ENCODE results near the gene LRRC75A. TPM values are rescaled to one million over a fixed set of nuclear protein-coding genes. Genes with fewer than 3 reads are reported as not detected.

The LRRC75A gene
- total and polyA plus RNA-seq, 2 of the 13 experiments (the other 11 are each of a cell fraction or from before 2014, with no cell fraction given), result 0.03 TPM; not detected in 1

DNA sequence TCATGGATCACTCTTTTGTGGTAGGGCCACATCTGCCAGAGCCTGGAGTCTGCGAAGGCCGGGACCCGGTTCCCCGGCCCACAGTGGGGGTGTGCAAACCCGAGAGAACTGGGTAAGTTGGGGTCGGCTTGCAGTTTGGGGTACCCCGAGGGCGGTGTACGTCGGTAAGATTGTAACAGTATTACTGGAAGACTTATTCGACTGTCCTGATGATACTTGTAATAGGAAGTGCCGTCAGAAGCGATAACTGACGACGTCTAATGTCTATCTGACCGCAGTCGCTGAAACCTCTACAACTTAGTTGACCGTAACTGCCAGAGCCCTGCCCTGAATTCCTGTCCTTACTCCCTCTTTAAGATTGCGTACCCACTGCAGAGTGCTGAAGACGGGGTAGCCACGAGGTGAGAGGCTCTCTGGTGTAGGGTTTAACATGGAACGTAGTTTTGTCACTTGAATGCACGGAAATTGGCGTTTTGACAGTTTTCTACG is 52.6 kb downstream of the LRRC75A start (continued):
- TF ChIP-seq ZNF75D (CRISPR knock-in tag; IDR thresholded peaks at IDR 0.05; ENCODE audit: borderline replicate concordance) (0 out of 2 replicates have a peak, but pooled peaks have one; percentile 8), NBN (conservative IDR thresholded peaks at IDR 0.05) (no peak), SMAD3 (CRISPR knock-in tag; IDR thresholded peaks at IDR 0.05) (0 out of 2 replicates have a peak, but pooled peaks have one; percentile 28), DNMT1 (CRISPR knock-in tag; IDR thresholded peaks at IDR 0.05) (no peak), RBM22 (optimal IDR thresholded peaks at IDR 0.05; ENCODE audit: low read length) (peak; percentile 81), ZFP82 (CRISPR knock-in tag; IDR thresholded peaks at IDR 0.05; ENCODE audit: borderline replicate concordance) (0 out of 2 replicates have a peak, but pooled peaks have one; percentile 5), RFXANK (CRISPR knock-in tag; IDR thresholded peaks at IDR 0.05) (no peak), ZNF331 (CRISPR knock-in tag; IDR thresholded peaks at IDR 0.05) (no peak), ZNF816 (CRISPR knock-in tag; IDR thresholded peaks at IDR 0.05; ENCODE audit: borderline replicate concordance) (peak; percentile 7; the same call in 1 of the 2 replicates), ZNF703 (CRISPR knock-in tag; IDR thresholded peaks at IDR 0.05; ENCODE audit: borderline replicate concordance) (0 out of 2 replicates have a peak, but pooled peaks have one; percentile 13), RXRB (CRISPR knock-in tag; IDR thresholded peaks at IDR 0.05; ENCODE audit: borderline replicate concordance) (no peak), RXRA (CRISPR knock-in tag; IDR thresholded peaks at IDR 0.05) (no peak)
- TF ChIP-seq, protein P1, sequence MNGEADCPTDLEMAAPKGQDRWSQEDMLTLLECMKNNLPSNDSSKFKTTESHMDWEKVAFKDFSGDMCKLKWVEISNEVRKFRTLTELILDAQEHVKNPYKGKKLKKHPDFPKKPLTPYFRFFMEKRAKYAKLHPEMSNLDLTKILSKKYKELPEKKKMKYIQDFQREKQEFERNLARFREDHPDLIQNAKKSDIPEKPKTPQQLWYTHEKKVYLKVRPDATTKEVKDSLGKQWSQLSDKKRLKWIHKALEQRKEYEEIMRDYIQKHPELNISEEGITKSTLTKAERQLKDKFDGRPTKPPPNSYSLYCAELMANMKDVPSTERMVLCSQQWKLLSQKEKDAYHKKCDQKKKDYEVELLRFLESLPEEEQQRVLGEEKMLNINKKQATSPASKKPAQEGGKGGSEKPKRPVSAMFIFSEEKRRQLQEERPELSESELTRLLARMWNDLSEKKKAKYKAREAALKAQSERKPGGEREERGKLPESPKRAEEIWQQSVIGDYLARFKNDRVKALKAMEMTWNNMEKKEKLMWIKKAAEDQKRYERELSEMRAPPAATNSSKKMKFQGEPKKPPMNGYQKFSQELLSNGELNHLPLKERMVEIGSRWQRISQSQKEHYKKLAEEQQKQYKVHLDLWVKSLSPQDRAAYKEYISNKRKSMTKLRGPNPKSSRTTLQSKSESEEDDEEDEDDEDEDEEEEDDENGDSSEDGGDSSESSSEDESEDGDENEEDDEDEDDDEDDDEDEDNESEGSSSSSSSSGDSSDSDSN (CRISPR knock-in tag; IDR thresholded peaks at IDR 0.05), result 0 out of 2 replicates have a peak, but pooled peaks have one; percentile 1
- TF ChIP-seq, protein P2, sequence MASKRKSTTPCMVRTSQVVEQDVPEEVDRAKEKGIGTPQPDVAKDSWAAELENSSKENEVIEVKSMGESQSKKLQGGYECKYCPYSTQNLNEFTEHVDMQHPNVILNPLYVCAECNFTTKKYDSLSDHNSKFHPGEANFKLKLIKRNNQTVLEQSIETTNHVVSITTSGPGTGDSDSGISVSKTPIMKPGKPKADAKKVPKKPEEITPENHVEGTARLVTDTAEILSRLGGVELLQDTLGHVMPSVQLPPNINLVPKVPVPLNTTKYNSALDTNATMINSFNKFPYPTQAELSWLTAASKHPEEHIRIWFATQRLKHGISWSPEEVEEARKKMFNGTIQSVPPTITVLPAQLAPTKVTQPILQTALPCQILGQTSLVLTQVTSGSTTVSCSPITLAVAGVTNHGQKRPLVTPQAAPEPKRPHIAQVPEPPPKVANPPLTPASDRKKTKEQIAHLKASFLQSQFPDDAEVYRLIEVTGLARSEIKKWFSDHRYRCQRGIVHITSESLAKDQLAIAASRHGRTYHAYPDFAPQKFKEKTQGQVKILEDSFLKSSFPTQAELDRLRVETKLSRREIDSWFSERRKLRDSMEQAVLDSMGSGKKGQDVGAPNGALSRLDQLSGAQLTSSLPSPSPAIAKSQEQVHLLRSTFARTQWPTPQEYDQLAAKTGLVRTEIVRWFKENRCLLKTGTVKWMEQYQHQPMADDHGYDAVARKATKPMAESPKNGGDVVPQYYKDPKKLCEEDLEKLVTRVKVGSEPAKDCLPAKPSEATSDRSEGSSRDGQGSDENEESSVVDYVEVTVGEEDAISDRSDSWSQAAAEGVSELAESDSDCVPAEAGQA (IDR thresholded peaks at IDR 0.05; ENCODE audit: low read depth), result no peak
- TF ChIP-seq, protein P2 (CRISPR knock-in tag; IDR thresholded peaks at IDR 0.05; ENCODE audit: borderline replicate concordance), result 0 out of 2 replicates have a peak, but pooled peaks have one; percentile 3
- TF ChIP-seq, protein P3, sequence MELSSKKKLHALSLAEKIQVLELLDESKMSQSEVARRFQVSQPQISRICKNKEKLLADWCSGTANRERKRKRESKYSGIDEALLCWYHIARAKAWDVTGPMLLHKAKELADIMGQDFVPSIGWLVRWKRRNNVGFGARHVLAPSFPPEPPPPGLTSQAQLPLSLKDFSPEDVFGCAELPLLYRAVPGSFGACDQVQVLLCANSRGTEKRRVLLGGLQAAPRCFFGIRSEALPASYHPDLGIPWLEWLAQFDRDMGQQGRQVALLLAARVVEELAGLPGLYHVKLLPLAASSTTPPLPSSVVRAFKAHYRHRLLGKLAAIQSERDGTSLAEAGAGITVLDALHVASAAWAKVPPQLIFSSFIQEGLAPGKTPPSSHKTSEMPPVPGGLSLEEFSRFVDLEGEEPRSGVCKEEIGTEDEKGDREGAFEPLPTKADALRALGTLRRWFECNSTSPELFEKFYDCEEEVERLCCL (CRISPR knock-in tag; IDR thresholded peaks at IDR 0.05; ENCODE audit: borderline replicate concordance), result no peak
- TF ChIP-seq, protein P4, sequence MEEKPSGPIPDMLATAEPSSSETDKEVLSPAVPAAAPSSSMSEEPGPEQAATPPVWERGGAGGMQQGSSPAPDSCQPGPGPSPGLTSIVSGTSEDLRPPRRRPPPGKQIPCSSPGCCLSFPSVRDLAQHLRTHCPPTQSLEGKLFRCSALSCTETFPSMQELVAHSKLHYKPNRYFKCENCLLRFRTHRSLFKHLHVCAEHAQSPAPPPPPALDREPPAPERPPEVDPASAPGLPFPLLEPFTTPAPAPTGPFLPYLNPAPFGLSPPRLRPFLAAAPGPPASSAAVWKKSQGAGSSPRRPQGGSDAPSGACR (CRISPR knock-in tag; IDR thresholded peaks at IDR 0.05), result no peak
